GM21515 (cell line): ENCODE results near the gene RNF44.

ENCODE experiments used
- ATAC-seq: cut with Tn5 transposase; IDR thresholded peaks from one replicate; pipeline ENCODE4 v1.9.1; 2021; ENCODE audit not compliant: unreplicated experiment

RNF44 gene

DNA sequence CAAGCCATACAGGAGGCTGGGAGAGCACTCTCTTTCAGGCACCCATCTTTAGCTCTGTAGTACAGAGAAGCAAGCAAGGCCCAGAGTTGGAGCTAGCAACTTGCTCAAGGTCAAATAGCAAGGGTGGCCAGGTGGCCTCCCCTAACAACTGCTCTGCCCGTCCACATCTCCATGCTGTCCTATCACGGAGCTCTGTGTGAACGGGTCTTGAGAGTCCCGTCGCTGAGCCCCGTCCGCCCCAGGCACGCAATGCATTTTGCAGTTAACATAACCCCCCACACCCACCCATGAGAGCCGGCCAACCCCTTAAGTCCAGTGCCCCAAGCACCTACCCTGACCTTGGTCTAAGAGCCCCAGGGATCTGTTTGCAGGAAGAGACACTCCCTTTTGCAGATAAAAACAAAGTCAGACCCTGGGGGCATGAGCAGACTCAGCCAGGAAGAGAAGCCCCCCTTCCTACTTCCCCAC, 1.5 kb downstream of the RNF44 start:
- ATAC-seq = no peak

DNA sequence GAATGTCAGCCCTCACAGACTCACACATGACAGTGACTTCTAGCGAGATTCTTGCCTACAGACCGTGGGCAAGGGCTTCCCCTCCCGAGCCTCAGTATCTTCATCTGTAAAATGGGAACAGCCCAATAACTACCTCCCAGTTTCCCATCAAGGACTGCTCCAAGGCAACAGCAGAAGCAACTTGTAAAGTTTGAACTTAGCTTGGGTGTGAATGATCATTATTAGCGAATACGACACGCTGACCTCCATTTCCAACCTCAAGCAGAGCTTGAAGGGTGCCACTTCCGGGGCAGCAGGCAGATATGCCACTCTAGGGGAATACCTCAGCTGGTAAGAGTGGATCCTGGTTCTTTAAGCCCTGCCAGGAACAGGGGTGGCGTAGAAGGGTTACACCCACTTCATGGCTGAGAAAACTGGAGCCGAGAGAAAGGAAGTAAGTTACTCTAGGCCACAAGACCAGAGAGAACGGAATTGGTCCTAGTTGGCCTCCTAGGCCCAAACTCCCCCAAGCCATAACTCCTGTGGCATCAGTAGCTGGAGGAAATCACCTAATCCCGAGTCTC, 2.0 kb downstream of the RNF44 start:
- no peak for ATAC-seq

DNA sequence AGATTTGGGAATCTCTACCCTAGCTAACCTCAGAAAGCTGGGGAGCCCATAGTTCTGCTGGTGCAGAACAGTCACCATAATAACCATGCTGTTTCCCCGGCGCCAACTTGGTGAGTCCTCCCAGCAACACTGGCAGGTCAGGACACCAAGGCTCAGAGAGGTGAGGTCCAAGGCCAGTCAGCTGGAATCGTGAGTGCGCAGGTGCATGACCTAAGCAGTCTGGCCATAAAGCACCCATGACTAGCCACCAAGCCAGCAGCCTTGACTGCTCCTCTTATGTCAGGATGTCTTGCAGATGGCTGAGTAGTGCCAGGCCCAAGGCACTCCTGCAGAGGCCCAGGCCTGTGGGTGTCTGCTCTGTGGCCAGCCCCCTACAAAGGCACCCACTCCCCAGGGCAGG, 2.6 kb downstream of the RNF44 start:
- no peak for ATAC-seq

DNA sequence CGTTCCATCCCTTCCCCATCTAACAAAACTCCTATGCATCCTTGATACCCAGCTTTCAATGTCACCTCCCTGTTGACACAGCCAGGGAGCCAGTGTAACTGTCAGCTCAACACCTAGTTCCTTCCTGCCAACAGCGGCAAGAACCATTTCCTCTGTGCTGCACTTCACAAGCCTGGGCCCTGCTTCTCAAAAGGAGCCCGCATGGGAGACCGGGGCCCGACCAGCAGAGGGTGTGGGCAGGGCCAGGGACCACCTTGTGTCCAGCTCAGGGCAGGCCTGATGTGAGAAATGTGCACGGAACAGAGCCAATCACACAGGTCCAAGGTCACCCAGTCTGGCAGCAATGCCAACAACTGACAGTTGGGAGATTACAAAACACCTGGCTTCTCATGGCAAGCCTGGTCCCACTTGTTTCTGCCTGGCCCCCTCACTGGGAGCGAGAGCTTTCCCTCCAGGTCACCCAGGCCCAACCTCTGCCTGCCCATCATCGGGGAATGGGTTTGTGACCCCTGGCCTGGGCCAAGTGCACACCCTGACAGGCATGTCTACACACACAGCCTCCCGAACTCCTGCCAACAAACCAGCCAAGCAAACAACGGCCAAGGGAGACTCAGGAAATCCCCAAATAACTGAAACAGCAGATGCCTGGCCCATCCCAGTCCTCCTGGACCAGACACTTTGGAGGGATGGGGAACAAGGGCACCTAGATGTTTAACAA, 3.1 kb downstream of the RNF44 start:
- no peak for ATAC-seq

DNA sequence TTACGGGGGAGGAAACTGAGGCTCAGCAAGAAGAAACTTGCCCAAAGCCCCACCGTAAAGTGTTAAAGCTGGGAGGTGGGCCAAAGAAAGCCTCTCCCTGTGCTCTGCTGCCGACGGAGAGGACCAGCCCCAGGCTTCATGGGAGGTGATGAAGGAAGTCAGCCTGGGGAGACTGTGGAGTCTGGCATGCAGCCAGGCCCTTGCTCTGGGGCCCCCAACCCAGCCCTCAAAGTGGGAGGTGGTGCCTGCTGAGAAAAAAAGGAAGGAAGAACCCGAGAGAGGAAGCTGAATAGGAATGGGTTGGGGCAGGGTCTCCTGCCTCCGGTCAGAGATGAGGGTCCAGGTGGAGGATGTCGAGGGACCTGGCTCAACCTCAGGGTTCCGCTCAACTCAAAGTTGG, 3.8 kb downstream of the RNF44 start:
- ATAC-seq = no peak

DNA sequence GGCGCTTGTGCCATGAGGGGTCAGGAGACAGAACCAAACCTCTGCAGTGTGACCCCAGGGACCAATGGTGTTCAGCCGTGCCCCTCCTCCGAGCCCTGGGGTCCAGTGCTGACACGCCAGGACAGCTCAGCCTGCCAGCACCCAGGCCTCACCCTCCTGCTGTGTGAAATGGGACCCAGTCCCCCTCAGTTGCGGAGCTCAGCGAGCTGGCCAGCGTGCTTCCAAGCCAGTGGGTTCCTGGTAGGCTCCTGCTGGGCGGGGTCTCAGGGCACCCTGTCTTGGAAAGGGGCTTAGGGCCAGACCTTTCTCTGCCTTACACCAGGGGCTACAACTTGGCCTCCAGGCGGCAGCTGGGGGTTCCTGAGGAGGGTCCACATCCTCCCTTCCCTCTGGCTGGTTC, 4.4 kb downstream of the RNF44 start:
- no peak for ATAC-seq

DNA sequence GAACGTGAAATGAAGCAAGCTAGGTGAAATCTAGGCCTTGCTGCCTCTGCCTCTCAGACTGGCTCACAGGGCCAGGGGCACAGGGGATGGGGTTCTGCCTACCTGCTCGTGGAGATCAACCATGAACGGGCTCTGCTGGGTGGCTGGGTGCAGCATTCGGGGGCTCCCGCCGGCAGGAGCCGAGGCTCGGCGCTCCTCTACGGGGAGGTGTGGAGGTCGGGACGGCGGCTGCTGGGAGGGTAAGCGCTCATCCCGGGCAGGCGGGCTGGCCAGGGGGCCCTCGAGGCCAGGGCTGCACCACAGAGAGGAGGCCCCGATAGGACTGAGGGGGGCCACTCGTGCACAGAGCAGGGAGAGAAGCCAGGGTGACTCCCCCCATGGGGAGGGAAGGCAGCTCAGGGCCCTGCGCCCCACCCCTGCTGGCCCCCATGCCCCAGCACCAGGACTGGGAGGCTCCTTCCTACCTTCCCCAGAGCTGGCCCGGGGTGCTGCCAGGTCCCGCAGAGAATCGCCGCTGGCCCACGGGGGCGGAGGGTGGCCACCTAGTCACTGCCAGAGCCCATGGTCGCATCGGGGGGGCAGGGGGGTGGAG, 5.2 kb downstream of the RNF44 start:
- no peak for ATAC-seq

DNA sequence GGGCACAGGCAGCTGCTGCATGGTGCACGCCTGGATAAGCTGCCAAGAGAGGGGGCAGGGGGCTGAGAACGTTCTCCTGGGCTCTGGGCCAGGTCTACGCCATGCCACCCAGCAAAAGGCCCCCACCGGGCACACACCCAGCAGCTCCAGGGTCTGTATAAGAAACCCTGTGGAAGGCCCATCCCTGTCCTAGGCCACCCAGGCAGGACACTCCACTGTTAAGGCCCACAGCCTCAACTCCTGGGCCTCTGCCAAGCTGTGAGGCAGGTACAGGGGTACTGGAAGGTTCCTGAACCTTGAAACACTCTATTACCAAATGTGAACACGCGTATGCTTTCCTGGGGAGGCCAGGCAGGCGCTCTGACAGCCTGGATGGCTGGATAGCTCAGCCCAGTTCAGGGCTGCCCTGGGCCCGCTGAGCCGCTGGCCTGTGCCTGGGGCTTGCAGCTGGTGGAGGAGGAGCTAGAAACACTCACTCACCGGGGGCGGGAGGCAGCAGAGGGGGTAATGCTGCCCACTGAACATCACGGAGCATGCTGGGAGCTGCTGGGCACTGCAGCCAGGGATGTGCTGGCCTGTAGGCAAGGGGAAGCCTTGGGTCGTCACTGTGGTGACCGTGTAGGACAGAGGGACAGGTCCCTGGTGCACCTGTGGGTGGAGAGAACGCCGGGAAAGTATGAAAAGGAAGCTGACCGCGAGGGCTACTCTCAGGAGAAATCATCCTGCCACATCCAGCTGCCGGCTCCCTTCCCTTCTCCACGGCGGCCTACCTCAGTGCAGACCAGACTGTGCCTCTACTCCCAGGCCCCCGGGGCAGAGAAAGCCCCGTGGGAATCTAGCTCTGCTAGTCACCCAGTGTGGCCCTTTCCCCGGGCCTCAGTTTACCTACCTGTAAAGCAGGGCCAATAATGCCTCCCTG, 6.0 kb downstream of the RNF44 start:
- no peak for ATAC-seq

DNA sequence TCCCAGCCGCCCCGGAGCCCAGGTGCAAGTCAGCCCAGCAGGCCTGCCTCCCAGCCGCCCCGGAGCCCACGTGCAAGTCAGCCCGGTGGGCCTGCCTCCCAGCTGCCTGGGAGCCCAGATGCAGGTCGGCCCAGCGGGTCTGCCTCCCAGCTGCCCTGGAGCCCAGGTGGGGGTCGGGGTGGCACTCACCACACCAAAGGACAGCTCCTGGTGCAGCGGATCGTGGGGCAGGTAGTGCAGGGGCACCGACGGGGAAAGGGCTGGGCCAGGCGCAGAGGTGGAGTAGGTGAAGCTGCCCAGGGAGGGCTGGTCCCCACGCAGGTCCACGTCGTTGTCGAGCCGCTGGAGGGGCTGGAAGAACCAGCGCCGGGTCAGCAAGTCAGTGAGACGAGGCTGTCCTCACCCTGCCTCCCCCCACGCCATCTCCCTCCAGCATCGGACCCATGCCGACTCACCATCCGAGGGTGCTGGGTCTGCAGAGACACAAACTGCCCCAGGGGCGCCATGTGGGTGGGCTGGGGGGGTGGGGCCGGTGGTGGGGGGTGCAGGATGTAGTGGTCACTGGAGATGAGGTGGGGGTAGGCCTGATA, 6.7 kb downstream of the RNF44 start:
- no peak for ATAC-seq

DNA sequence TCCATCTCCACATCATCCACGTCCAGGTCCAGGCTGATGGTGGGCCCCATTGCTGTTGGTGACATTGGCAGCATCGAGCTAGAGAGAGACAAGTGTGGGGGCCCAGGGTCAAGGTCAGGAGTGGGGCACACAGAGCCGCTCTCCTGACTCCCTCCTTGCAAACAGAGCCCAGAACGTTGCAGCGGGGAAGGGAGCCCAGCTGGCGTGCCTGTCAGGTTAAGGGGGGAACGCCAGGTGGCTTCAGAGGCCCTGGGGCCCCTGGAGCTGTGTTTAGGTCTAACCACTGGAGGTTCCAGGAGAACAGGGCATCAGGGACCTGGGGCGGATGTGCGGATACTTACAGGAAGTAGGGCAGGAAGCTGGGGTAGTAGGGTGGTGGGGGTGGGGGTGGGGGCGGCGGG, 7.5 kb downstream of the RNF44 start:
- no peak for ATAC-seq

DNA sequence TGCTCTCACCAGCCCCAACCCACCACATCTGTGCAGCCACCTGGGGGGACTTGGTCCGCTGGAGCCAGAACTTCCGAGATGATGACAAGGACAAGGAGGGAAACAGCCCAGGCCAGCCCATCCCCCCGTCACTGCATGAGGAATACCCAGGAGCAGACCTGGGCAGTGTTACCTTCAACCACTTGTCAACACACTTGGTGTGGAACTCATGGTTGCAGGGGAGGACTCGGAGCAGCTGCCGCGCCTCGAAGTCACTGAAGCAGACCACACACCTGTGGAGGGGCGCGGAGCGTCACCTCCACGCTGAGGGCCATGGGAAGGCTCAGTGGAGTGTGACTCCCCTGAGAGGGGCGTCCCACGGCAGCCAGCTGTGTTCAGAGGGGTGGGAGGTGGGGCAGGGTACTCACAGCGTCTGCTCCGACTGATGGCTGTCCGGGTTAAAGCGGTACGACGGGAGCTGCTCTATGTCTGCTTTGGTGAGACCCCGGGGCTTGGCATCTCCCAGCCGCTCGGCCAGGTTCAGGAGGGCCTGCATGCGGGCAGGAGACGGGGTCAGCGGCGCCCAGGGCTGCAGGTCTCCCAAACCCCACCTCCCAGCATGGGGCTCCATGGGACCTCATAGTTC, 8.0 kb downstream of the RNF44 start:
- no peak for ATAC-seq

DNA sequence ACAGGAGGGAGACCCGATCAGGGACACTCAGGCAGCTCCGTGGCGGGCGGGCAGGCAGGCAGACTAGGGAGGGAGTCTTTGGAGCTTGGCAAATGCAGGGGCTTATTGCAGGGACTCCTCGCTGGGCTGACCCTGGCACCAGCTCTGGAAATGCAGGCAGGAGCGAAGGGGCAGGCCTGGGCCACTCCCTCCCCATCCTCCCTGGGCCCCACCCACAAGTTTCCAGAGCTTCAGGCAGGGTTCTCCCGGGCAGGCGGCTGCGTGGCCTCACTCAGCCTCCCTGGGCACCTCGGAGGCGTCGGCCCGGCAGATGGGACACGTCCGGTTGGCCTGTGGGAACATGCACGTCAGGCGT, 8.5 kb downstream of the RNF44 start:
- ATAC-seq = no peak

DNA sequence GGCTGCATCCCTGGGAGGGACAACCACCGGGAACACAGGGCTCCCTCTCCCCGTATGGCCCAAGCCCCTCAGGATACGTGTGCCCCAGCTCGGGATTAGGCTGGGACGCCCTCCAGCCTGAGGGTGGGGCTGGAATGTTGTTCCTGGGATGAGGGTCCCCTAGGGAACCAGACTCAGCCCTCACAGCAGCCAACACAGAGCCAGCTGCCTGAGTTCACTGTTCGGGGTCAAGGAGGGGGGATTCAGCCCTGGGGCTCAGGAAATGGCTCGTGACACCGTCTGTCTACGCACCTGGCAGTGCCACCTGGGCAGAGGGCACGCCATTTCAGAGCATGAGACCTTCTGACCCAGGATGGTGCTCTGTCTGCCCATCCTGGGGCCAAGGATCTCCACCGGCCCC, 8.9 kb downstream of the RNF44 start:
- ATAC-seq = no peak

DNA sequence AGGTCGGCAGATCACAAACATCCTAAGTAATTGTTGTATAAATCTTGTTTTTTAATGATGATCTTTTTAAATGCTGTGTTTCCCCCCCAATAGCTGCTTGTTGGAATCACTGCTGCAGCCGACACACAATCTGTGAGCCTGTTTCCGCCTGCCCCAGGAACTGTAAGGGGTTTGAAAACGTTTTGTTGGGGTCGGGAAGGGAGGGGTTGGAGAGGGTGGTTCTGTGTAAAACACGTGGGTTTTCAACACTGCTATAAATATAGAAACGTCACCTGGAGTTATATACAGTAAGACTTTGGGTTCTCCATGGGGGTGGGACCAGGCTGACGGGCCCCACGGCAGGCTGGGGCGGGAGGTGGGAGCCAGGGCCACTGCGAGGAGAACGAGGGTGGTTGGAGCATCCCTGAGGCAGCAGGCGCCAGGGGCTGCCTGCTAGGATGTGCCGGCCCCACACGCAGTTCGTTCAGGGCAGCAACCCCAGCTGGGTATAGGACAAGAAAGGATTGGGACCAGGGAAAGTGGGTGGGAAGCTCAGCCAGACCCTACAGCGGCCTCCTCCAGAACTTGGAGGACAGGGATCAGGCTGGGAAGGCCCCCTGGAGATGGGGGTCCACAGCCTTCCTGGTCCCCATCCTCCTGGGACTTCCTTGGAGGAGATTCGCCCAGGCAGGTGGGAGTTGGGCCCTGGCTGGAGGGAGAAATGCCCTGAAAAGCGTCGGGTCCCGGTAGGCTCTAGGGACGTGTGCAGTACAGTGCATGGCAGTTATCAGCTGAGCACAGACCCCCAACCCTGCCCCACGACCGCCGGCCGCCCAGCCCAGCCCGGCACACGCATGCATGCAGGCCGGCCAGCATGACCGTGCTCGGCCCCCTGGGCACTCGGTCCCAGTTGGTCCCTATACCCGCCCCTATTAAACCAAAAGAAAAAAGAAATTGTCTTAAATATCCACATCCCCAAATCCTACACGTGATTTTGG, 9.7 kb downstream of the RNF44 start:
- no peak for ATAC-seq

DNA sequence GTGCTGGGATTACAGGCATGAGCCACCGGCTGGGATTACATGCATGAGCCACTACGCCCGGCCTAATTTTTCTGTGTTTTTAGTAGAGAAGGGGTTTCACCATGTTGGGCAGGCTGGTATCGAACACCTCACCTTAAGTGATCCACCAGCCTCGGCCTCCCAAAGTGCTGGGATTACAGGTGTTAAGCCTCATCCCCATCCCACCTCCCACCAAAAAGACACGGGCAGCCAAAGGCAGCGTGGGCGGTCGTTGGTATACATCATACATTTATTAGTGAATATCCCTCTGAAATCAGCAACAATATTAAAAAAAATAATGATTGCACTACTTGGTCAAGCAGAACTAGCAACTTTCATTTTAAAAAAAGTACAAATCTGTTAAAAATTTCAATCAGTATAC, 10.7 kb downstream of the RNF44 start:
- no peak for ATAC-seq

DNA sequence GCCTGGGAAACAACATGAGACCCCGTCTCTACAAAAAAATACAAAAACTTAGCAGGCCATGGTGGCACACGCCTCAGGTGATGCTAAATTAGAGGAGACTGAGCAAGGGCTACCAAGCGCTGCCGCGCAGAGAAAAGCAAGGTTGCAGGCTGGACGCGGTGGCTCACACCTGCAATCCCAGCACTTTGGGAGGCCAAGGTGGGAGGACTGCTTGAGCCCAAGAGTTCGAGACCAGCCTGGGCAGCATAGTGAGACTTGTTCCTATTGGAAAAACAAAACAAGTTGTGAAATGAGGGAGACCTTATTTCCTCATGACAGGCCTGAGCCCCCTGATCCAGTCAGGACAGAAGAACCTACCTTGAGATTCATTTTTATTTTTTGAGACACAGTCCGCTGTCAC, 11.5 kb downstream of the RNF44 start:
- ATAC-seq = no peak

DNA sequence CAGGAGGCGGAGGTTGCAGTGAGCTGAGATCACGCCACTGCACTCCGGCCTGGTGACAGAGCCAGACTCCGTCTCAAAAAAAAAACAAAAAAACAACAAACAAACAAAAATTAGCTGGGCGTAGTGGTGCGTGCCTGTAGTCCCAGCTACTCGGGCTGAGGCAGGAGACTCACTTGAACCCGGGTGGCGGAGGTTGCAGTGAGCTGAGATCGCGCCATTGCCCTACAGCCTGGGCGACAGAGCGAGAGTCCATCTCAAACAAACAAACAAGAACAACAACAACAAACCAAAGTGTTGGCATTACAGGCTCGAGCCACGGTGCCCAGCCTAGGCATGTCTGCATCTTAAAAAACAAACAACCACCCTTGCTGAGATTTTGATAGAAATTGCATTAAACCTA, 12.2 kb downstream of the RNF44 start:
- ATAC-seq = no peak

DNA sequence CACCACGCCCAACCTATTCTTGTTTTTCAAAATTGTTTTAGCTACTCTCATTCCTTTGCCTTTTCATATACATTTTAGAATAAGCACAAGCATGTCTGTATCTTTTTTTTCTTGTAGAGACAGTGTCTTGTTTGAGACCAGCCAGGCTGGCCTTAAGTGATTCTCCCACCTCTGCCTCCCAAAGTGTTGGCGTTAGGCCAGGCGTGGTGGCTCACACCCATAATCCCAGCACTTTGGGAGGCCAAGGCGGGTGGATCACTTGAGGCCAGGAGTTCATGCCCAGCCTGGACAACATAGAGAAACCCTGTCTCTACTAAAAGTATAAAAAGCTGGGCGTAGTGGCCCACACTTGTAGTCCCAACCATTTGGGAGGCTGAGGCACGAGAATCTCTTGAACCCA, 13.1 kb downstream of the RNF44 start:
- no peak for ATAC-seq

DNA sequence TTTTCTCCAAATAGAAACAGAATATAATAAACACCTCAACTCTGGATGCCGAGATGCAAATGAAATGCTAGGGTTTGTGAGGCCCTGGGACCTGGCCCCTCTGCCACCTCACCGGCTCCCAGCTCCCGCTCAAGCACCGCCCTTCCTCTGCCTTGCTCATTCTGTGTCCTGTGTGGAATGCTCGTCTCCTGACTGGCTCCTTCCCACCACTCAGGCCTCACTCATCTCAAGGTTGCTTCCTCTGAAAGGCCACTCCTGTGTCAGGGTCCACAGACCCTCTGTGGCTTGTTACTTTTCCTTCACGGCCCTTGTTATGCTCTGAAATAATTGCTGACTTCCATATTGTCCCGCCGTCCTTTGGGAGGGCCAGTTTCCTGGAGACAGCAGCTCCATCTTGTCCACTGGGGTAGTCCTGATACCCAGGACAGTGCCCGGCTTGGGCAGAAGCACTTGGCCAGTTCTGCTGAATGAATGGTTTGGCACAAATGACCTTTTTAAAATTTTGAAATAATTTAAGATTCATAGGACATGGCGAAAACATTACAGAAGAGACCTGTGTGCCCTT, 15.4 kb downstream of the RNF44 start:
- ATAC-seq = no peak
